SKM-1 (cell line): Measurements from ENCODE around the gene PRKG1.

Experiments
- DNase-seq: peaks from one replicate; lab custom pipeline; 2025; ENCODE audit not compliant: unreplicated experiment; lab: John Stamatoyannopoulos, UW

PRKG1 gene

DNA sequence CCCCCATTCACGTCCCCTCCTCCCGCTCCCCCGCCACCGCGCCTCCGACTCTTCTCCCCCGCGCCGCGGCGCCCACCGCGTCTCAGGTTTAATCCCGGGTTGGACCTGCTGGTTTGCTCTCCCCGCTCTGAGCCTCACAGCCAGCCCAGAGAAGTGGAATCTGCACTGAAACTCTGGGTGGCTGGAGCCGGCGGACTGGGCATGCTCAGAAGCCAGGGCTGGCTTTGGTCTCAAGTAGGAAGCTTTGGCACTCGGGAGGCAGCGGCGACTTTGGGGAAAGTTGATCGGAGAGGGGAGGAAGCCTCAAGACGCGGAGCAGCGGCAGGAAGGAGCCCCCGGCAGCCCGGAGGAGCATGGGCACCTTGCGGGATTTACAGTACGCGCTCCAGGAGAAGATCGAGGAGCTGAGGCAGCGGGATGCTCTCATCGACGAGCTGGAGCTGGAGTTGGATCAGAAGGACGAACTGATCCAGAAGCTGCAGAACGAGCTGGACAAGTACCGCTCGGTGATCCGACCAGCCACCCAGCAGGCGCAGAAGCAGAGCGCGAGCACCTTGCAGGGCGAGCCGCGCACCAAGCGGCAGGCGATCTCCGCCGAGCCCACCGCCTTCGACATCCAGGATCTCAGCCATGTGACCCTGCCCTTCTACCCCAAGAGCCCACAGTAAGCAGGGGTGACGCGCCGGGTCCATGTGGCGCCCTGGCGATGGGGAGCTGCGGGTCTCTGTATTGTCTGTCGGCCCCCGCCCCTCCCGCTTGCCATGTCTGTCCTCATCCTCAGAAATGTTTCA is at the start of gene PRKG1:
PRKG1 (plus strand) TSS at position 250 of the 791 bp plus-strand sequence.
- DNase-seq, result peak; percentile 5

DNA sequence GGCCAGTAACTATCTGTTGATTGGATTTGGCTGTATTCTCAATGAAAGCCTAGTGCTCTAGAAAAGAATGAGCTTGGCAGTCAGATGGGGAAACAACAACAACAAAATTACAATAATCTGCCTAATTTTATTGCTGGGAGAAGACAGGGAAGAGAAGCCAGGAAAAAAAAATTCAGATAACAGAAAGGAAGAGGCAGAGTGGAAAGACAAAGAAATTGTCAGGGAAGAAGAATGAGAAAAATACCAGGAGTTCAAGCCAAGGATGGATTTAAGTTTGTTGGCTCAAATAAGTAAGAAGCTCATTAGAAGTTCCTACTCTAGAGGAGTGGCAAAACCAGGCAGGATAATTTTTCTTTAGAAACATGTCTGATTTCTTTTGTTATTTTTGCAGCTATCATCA is 45.9 kb upstream of the PRKG1 start:
- DNase-seq, result no peak

GRCh38 chr10:51029172-51029641 is 45.1 kb upstream of the PRKG1 start:
- no peak for DNase-seq

DNA sequence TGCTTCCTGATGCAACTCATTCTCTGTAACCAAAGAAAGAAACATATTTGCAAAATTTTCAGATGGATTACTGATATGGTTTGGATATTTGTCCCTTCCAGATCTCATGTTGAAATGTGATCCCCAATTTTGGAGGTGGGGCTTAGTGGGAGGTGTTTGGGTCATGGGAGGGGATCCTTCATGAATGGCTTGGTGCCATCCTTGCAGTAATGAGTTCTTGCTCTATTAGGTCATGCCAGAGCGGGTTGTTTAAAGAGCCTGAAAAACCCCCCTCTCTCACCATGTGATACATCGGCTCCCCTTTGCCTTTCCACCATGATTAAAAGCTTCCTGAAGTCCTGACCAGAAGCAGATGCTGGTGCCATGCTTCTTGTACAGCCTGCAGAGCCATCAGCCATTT is 43.8 kb upstream of the PRKG1 start:
- no peak for DNase-seq

GRCh38 chr10:51031950-51032349 is 42.3 kb upstream of the PRKG1 start:
- DNase-seq, result no peak

GRCh38 chr10:51034769-51035168 is 39.5 kb upstream of the PRKG1 start:
- DNase-seq, result no peak

DNA sequence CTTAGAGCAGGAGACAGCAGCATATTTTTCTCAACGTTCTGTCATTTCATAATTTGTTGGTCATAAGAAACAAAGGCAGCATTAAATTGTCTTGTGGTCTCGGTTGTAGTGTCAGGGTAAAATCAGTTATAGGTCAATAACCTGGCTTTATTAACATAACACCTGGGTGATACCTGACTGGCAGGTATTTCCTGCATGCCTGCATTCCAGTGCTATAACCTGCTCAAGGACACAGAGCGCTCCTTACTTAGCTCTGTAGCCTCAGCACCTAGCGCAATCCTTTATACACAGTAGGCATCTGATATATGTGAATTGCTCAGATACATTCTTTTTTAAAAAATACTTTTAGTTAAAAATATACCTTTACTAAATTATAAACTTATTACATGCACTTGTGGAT is 38.9 kb upstream of the PRKG1 start:
- no peak for DNase-seq

- no peak for DNase-seq
These were observed 28.4 kb upstream of the PRKG1 start for GRCh38 chr10:51045871-51046270.

DNA sequence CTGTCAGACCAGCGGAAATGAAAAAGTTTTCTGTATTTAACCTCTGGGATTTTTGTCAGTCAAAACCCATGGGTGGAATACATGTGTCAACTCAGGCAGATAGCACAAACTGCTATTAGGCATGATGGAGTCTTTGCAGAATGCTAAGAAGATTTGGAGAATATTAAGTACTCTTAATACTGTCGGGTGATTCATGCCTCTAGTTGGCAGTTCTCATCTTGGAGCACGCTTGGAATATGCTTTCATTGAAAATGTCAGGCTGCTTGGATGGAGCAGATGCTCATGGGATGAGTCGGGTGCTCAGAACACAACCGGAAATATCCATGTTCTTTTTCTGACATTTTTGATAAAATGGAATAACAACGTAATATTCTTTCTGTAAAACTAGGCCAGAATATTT is 27.6 kb upstream of the PRKG1 start:
- DNase-seq, result no peak

DNA sequence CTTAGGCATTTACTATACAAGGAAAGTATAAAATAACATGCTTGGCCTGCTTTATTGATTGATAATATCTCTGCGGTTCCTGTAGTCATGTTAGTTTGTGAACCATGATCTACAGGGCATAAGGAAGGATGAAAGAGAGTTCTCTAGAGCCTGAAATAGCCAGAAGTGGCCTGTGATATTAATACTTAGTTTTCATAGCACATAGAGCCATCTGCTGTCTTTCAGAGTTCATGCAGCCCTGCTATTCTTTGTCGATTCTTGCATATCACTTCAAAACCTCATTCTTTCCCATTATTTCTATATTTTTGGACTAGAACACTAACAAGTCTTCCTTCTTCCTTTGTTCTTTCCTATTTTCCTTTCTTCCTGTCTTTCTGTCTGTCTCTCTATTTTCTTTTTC is 26.4 kb upstream of the PRKG1 start:
- DNase-seq, result no peak

- no peak for DNase-seq
These were observed 25.5 kb upstream of the PRKG1 start for GRCh38 chr10:51048792-51049191.

GRCh38 chr10:51052163-51052562 is 22.1 kb upstream of the PRKG1 start:
- DNase-seq, result no peak

GRCh38 chr10:51057925-51058324 is 16.4 kb upstream of the PRKG1 start:
- no peak for DNase-seq

DNA sequence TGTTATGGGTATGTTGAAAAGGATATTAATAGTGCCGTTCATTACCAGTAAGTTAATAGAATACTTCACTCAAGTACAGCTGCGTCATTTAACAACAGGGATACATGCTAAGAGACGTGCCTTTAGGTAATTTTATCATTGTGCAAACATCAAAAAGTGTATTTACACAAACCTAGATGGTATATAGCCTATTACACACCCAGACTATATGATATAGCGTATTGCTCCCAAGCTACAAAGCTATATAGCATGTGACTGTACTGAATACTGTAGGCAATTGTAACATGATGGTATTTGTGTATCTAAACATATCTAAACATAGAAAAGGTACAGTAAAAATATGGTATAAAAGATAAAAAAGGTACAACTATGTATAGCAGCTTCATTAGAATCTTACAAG is 11.1 kb upstream of the PRKG1 start:
- DNase-seq, result no peak

GRCh38 chr10:51063659-51064535 is 10.4 kb upstream of the PRKG1 start:
- no peak for DNase-seq

DNA sequence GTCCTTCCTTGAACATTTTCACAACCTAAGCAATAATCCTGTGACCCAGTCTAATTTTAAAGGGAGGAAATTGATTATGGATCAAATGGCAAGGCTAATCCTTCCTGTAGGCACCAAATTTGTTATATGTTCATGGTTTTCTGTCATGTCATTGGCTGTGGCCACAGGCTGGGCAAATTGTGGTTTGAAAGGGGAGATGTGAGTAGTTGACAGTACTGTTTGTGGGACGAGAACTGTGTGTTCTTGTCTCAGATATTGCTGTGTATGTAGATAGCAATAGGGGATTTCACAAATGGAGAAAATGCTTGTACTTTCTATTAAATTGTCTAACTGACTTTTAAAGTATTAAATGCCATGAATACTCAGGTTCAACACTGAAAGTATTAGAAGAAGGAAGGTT is 8.1 kb upstream of the PRKG1 start:
- DNase-seq, result no peak

- DNase-seq, result no peak
These were observed 2.1 kb upstream of the PRKG1 start for GRCh38 chr10:51072210-51072609.

DNA sequence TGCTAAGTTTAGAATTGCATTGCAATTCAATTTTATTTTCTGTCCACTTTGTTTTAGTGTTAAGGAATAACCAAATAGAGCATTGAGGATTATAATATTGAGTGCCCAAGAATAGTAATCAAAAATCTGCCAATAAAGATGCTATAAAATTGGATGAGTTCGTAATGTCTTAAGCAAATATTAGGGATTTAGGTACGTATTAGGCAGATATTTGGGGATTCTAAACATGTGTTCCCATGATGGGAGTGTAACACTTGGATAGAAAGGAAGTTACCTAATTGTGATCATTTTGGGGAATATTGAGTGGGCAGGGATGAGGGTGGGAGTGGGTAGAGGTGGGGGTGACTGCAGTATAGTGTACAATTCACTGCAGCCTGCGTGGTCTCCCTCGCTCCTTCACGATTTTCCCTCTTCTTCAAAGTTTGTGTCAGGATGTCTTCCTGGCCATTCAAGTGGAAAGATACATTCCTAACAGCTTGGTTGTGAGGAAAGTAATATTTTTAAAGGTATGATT is 1.3 kb upstream of the PRKG1 start:
- DNase-seq, result no peak

DNA sequence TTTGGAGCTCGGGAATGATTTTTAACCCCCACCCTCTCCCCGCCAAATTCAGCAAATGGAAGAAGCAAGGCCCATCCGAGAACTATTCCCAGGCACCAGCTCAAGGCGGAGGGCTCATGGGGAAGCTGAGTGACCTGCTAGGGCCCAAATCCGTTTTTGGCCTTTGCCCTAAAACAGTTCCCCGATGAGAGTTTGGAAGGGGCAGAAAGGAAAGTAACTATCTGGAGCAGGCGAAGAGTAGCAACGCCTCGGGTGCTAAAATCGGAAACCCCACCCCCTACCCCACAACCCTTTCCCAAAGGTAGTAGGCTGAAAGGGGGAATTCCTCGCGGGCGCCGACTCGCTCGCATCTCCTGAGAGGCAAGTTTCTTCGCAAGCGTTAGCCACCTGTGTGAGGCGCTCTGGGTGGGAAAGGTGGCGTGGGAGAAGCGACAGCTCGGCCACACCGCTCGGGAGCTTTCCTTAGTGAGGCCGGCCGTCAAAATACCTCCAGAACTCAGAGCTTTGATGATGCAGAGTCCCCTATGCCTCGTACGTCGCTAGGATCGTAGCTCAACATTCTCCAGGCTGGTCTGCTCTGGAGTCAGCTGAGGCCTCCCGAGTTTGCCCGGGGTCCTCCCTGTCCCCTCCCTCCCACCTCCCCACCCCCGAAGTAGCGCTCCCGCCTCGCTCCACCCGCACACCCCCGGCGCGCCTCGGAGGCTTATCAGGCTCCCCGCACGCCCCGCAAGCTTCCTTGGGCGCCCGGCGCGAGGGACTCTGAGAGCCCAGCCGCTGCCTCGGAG is 642 bp upstream of the PRKG1 start:
- no peak for DNase-seq

DNA sequence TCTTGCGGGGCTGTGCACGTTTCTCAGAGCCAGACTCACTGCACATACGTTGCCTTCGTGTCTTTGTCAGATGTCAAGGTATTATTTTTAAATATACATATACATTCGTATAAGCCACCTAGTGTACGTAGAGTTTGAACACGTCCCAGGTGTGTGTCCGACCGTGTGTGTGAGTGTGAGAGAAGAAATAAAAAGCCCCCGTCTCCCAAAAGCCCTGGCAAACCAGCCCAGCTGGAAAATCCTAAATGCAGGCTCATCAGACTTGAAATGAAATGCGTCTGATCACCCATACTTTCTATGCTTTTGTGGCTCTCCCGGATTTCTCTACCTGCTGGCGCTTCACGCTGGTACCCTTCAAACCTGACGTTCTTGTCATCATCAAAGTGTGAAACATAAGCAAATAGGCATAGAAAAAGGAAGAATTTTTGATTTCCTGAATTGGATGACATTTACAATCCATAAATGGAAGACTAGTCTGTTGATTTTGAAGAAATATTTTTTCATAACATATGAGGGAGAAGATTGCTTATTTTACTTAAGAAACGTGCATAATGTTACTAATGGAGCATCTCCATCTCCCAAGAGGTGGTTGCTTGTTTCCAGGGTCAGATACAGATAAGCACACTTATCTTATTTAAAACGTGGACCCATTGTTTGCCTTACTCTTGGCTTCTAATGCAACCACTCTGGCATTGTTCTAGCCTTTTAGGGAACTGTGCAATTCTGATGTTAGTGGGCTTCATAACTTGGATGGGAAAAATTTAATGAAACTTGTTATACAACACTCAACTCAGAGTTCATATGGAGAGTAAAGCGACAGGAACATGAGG is 971 bp downstream of the PRKG1 start:
- DNase-seq, result no peak
